ENCODE data around the gene GPR153.
A peak's percentile ranks its signal among the peaks of the same experiment; 100 is the strongest.

GPR153 gene

DNA sequence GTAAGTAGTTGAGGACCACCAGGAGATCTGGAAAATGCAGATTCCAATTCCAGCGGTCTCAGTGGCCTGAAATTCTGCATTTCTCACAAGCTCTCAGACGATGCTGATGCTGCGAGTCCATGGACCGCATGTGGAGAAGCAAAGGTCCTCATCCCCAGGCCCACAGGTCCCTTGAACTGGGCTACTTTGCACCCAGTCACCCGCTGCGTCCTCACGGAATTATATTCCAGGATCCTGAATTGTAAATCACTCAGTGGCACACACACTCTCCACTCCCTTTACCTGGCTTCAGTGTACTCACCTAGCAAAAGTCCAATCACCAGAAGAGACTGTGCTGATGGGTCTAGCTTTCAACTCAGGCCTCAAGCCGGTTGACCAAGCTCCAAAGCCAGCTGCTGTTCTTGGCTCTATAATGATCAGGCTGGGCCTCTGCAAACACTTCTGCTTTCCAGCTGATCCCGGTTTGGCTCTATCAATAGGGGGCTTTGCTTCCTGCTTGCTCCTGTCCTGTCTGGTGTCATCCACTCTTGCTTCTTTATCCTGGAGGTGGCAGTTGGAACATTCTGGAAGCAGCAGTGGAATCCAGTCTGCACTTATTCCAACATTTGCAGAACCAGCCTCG is 60.6 kb downstream of the GPR153 start:
- H3K4me3 ChIP-seq (ENCODE audit: low read depth, low read length), result peak overlapping the region; percentile 99
- TF ChIP-seq CTCF (conservative IDR thresholded peaks at IDR 0.05; ENCODE audit: low read depth, low read length), result no peak
- DNase-seq (ENCODE audit: low read depth), result no peak

DNA sequence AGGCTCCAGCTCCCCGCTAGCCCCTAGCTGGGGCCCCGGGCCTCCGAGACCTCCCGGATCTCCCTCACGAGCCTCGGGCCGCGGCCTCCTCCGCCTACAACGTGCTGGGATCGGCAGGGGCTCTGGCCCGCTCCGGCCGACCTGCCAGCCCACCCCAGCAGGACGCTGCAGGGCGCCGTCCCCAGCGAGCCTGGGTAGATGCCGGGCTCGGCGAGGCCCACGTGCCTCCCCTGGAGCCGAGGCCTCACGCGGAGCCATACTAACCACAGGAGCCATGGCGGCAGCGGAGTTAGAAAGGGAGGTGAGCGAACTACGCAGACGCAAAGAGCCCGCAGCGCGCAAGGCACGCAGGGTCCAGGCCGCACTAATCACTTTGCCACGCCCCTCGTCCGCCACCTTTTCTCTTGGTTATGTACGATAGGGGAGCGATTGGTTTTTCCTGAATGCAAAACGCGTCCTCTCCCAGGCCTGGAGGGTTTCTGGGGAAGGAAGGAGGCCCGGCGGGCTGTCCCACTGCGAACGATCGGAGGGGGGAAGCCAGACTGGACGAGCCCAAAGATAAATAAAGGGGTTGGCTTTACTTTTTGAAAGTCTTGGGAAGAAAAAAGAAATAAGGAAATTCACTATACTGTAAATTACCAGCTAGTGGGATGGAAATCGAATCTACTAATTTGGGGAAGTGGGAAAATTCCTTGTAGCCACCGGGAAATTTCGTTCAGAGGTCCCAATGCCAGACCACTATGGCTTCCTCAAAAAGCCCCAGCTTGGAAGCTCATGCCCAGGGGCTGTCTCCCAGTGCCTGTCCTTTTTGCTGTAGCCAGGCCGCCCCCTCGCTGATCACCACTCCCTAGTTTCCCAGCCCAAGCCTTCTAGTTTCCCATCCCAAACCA is 61.4 kb downstream of the GPR153 start, which contains the start of gene RPL22:
TSS of gene RPL22 (minus strand) at position 298 of the 890 bp plus-strand sequence. CDS start at position 276, 22 bp downstream.
- peak; percentile 100 for DNase-seq (ENCODE audit: low read depth)
- peak within 1 kb of the TSS; percentile 99 for H3K4me3 ChIP-seq (ENCODE audit: low read depth, low read length)
- TF ChIP-seq CTCF (conservative IDR thresholded peaks at IDR 0.05; ENCODE audit: low read depth, low read length), result no peak

- DNase-seq (ENCODE audit: low read depth), result peak; percentile 37
- no peak for TF ChIP-seq CTCF (conservative IDR thresholded peaks at IDR 0.05; ENCODE audit: low read depth, low read length)
- H3K4me3 ChIP-seq (ENCODE audit: low read depth, low read length), result peak overlapping the region; percentile 99
Measured at GRCh38 chr1:6198646-6199297, 62.1 kb downstream of the GPR153 start.

GRCh38 chr1:6197746-6198427 is 63.0 kb downstream of the GPR153 start:
- peak overlapping the region; percentile 99 for H3K4me3 ChIP-seq (ENCODE audit: low read depth, low read length)
- no peak for TF ChIP-seq CTCF (conservative IDR thresholded peaks at IDR 0.05; ENCODE audit: low read depth, low read length)
- no peak for DNase-seq (ENCODE audit: low read depth)
